ENCODE measurements around the gene EPHA6.
"Not testable (repeated sequence)": the region's sequence is repeated elsewhere in the genome, so short reads cannot be mapped to it uniquely, and the experiment has no call there.

The EPHA6 gene

GRCh38 chr3:97613139-97613538 lies 798.7 kb downstream of the EPHA6 start:
- DNase-seq (ENCODE audit: low read depth, low spot score): no peak

GRCh38 chr3:97620514-97620913 lies 806.1 kb downstream of the EPHA6 start:
- DNase-seq (ENCODE audit: low read depth, low spot score): not testable (repeated sequence)

- DNase-seq (ENCODE audit: low read depth, low spot score): no peak
Observed at GRCh38 chr3:97636465-97636864, 822.1 kb downstream of the EPHA6 start.

GRCh38 chr3:97646932-97647331 lies 832.5 kb downstream of the EPHA6 start:
- DNase-seq (ENCODE audit: low read depth, low spot score): no peak

GRCh38 chr3:97647441-97647982 lies 833.1 kb downstream of the EPHA6 start:
- DNase-seq (ENCODE audit: low read depth, low spot score): no peak

- no peak for DNase-seq (ENCODE audit: low read depth, low spot score)
Observed at GRCh38 chr3:97655971-97656370, 841.6 kb downstream of the EPHA6 start.

GRCh38 chr3:97656638-97657037 lies 842.2 kb downstream of the EPHA6 start:
- no peak for DNase-seq (ENCODE audit: low read depth, low spot score)

GRCh38 chr3:97658668-97659285 lies 844.4 kb downstream of the EPHA6 start:
- no peak for DNase-seq (ENCODE audit: low read depth, low spot score)

GRCh38 chr3:97662264-97662663 lies 847.9 kb downstream of the EPHA6 start:
- no peak for DNase-seq (ENCODE audit: low read depth, low spot score)

GRCh38 chr3:97662762-97663161 lies 848.4 kb downstream of the EPHA6 start:
- DNase-seq (ENCODE audit: low read depth, low spot score): no peak

GRCh38 chr3:97665896-97666295 lies 851.5 kb downstream of the EPHA6 start:
- DNase-seq (ENCODE audit: low read depth, low spot score): no peak

GRCh38 chr3:97670952-97671351 lies 856.6 kb downstream of the EPHA6 start:
- no peak for DNase-seq (ENCODE audit: low read depth, low spot score)

- no peak for DNase-seq (ENCODE audit: low read depth, low spot score)
Observed at GRCh38 chr3:97673357-97673997, 859.1 kb downstream of the EPHA6 start.

GRCh38 chr3:97674461-97674860 lies 860.1 kb downstream of the EPHA6 start:
- no peak for DNase-seq (ENCODE audit: low read depth, low spot score)

- no peak for DNase-seq (ENCODE audit: low read depth, low spot score)
Observed at GRCh38 chr3:97680210-97680609, 865.8 kb downstream of the EPHA6 start.

- no peak for DNase-seq (ENCODE audit: low read depth, low spot score)
Observed at GRCh38 chr3:97680696-97681095, 866.3 kb downstream of the EPHA6 start.

GRCh38 chr3:97684490-97684889 lies 870.1 kb downstream of the EPHA6 start:
- no peak for DNase-seq (ENCODE audit: low read depth, low spot score)

GRCh38 chr3:97686258-97686657 lies 871.9 kb downstream of the EPHA6 start:
- no peak for DNase-seq (ENCODE audit: low read depth, low spot score)

- DNase-seq (ENCODE audit: low read depth, low spot score): no peak
Observed at GRCh38 chr3:97687734-97688133, 873.3 kb downstream of the EPHA6 start.

- DNase-seq (ENCODE audit: low read depth, low spot score): no peak
Observed at GRCh38 chr3:97689111-97689510, 874.7 kb downstream of the EPHA6 start.

- DNase-seq (ENCODE audit: low read depth, low spot score): no peak
Observed at GRCh38 chr3:97689962-97690361, 875.6 kb downstream of the EPHA6 start.

- DNase-seq (ENCODE audit: low read depth, low spot score): no peak
Observed at GRCh38 chr3:97691354-97691753, 877.0 kb downstream of the EPHA6 start.

GRCh38 chr3:97692389-97692788 lies 878.0 kb downstream of the EPHA6 start:
- DNase-seq (ENCODE audit: low read depth, low spot score): no peak
